Measurements from ENCODE around the gene FNDC8.

The FNDC8 gene

GRCh38 chr17:35119370-35120165, 1.8 kb upstream of the FNDC8 start, which contains the start of gene RAD51D:
Gene RAD51D (minus strand): TSS chr17:35119860. CDS start chr17:35119613, 247 bp downstream.
- H3K9me3 ChIP-seq: no peaks in the 10 kb centered on the region
- TF ChIP-seq Cebpa-rat (IDR thresholded peaks at IDR 0.05): no peak
- no peaks in the 10 kb centered on the region for H3K27me3 ChIP-seq
- H3K27ac ChIP-seq: peak within 1 kb of the TSS; percentile 89
- peaks cover 19% of the 10 kb centered on the region for H3K36me3 ChIP-seq
- peaks cover 25% of the 10 kb centered on the region for H3K4me1 ChIP-seq
- peak within 1 kb of the TSS; percentile 80 for H3K4me3 ChIP-seq
- peak within 1 kb of the TSS; percentile 96 for H3K4me2 ChIP-seq
- no peaks in the 10 kb centered on the region; the same call in 1 of the 2 replicates for H4K20me1 ChIP-seq
- peak within 1 kb of the TSS; percentile 86 for H3K9ac ChIP-seq

DNA sequence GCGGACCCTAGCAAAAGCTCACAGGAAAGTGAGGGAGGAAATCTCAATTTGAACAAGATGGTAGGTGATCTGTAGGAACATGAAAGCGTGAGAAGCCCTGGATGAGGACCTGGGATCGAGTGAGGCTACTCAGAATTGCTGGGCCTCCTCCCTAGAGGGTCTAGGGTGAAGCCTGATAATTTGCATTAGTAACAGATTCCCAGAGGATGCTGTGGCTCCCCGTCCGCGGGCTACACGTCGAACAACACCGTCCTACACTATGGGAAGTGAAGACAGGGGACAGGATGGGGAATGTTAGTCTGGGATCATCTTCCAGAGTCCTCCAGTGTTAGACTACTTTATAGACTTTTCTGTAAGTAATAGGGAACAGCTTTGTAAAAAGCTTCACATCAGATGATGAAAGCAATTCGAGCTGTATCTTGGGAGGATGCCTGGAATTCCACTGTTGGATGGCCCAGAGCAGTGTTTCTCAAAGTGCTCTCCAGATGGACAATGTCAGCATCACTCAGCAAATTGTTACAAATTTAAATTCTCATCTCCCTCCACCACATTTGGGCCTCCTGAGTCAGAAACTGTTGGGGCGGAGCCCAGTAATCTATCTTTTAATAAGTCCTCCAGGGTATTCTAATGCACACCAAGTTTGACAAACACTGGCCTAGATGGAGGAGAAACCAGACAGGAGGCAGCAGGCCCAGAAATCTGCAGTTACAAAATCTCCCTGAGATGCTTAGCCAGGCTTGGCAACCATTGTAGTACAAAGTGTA, 6.5 kb downstream of the FNDC8 start:
- H3K36me3 ChIP-seq: peaks cover 48% of the 10 kb centered on the region
- no peak for TF ChIP-seq Cebpa-rat (IDR thresholded peaks at IDR 0.05)
- no peaks in the 10 kb centered on the region for H3K9me3 ChIP-seq
- no peak overlapping the region for H3K4me2 ChIP-seq
- H3K4me1 ChIP-seq: no peaks in the 10 kb centered on the region
- H3K9ac ChIP-seq: no peak overlapping the region
- H3K27ac ChIP-seq: no peak overlapping the region
- H3K27me3 ChIP-seq: no peaks in the 10 kb centered on the region
- H3K4me3 ChIP-seq: no peak overlapping the region
- H4K20me1 ChIP-seq: 0 out of 2 replicates have a peak, but pooled peaks cover 9% of the 10 kb centered on the region

GRCh38 chr17:35129154-35129972, 7.9 kb downstream of the FNDC8 start:
- Histone ChIP-seq H3K36me3 (peaks cover 62% of the 10 kb centered on the region), H3K4me3 (no peak overlapping the region), H4K20me1 (0 out of 2 replicates have a peak, but pooled peaks cover 14% of the 10 kb centered on the region), H3K9ac (no peak overlapping the region), H3K27me3 (no peaks in the 10 kb centered on the region), H3K9me3 (no peaks in the 10 kb centered on the region), H3K4me1 (no peaks in the 10 kb centered on the region), H3K4me2 (no peak overlapping the region), H3K27ac (no peak overlapping the region)
- no peak for TF ChIP-seq Cebpa-rat (IDR thresholded peaks at IDR 0.05)

- Histone ChIP-seq H3K4me3 (no peak overlapping the region), H3K36me3 (peaks cover 68% of the 10 kb centered on the region), H3K9me3 (no peaks in the 10 kb centered on the region), H3K9ac (no peak overlapping the region), H3K27ac (no peak overlapping the region), H3K4me2 (no peak overlapping the region), H3K27me3 (no peaks in the 10 kb centered on the region), H3K4me1 (no peaks in the 10 kb centered on the region), H4K20me1 (0 out of 2 replicates have a peak, but pooled peaks cover 14% of the 10 kb centered on the region)
- no peak for TF ChIP-seq Cebpa-rat (IDR thresholded peaks at IDR 0.05)
Observed at GRCh38 chr17:35129973-35130351, 8.5 kb downstream of the FNDC8 start.

DNA sequence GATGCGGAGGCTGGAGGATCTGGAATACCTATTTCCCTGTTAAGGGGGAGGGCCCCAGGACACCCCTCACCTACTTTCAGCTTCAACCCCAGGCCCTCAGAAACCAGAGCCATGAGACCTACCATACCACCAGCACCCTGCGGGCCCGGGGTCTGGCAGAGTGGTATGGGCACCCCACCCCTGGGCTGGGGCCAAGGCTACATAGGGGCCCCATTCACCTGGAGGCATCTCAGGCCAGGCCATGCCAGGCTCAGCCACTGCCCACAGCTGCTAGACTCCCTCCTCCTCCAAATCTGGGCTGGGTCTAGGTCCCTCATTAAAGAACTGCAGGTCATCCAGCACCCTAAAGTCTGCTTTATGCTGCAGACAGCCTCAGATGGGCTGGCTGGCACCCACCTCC, 9.0 kb downstream of the FNDC8 start:
- 0 out of 2 replicates have a peak, but pooled peaks cover 14% of the 10 kb centered on the region for H4K20me1 ChIP-seq
- H3K27me3 ChIP-seq: no peaks in the 10 kb centered on the region
- H3K27ac ChIP-seq: no peak overlapping the region
- H3K4me3 ChIP-seq: no peak overlapping the region
- no peaks in the 10 kb centered on the region for H3K4me1 ChIP-seq
- no peak for TF ChIP-seq Cebpa-rat (IDR thresholded peaks at IDR 0.05)
- H3K9ac ChIP-seq: no peak overlapping the region
- H3K4me2 ChIP-seq: no peak overlapping the region
- no peaks in the 10 kb centered on the region for H3K9me3 ChIP-seq
- peaks cover 72% of the 10 kb centered on the region for H3K36me3 ChIP-seq

GRCh38 chr17:35132099-35132498, 10.7 kb downstream of the FNDC8 start:
- H3K36me3 ChIP-seq: peaks cover 89% of the 10 kb centered on the region

GRCh38 chr17:35132816-35133550, 11.6 kb downstream of the FNDC8 start:
- peaks cover 23% of the 10 kb centered on the region; the same call in 1 of the 2 replicates for H4K20me1 ChIP-seq
- H3K27me3 ChIP-seq: no peaks in the 10 kb centered on the region
- no peak overlapping the region for H3K9ac ChIP-seq
- peaks cover 97% of the 10 kb centered on the region for H3K36me3 ChIP-seq
- H3K27ac ChIP-seq: no peak overlapping the region
- no peaks in the 10 kb centered on the region for H3K9me3 ChIP-seq
- no peaks in the 10 kb centered on the region for H3K4me1 ChIP-seq
- no peak overlapping the region for H3K4me3 ChIP-seq
- H3K4me2 ChIP-seq: no peak overlapping the region
- no peak for TF ChIP-seq Cebpa-rat (IDR thresholded peaks at IDR 0.05)

More at GRCh38 chr17:35132099-35132498, 10.7 kb downstream of the FNDC8 start:
- Histone ChIP-seq H3K4me2 (no peak overlapping the region), H3K9me3 (no peaks in the 10 kb centered on the region), H3K27me3 (no peaks in the 10 kb centered on the region), H3K4me1 (no peaks in the 10 kb centered on the region), H4K20me1 (peaks cover 18% of the 10 kb centered on the region; the same call in 1 of the 2 replicates), H3K4me3 (no peak overlapping the region), H3K9ac (no peak overlapping the region), H3K27ac (no peak overlapping the region)
- no peak for TF ChIP-seq Cebpa-rat (IDR thresholded peaks at IDR 0.05)

DNA sequence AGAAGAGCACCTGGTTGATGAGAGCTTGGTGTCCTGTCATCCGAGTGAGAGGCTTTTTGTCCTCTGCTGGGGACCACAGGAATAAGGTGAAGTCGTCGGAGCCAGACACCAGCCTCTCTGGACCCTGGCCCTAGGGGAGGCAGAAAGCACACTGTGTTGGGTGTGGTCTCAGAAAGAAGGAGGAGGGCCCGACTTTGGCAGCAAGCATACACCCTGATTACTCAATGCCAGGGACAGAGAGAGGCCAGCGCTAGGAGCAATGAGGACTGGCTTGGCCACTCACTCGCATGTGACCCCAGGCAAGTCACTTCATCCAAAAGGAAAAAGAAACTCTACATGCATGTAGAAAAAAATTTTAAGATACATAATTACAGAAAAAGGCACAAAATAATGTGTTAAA, 13.9 kb downstream of the FNDC8 start:
- peaks cover 6% of the 10 kb centered on the region for H3K4me1 ChIP-seq
- no peak overlapping the region for H3K9ac ChIP-seq
- H3K36me3 ChIP-seq: peaks cover 99% of the 10 kb centered on the region
- H3K4me3 ChIP-seq: no peak overlapping the region
- H3K27me3 ChIP-seq: no peaks in the 10 kb centered on the region
- no peaks in the 10 kb centered on the region for H3K9me3 ChIP-seq
- H4K20me1 ChIP-seq: peaks cover 44% of the 10 kb centered on the region
- H3K27ac ChIP-seq: no peak overlapping the region
- H3K4me2 ChIP-seq: no peak overlapping the region
- no peak for TF ChIP-seq Cebpa-rat (IDR thresholded peaks at IDR 0.05)

DNA sequence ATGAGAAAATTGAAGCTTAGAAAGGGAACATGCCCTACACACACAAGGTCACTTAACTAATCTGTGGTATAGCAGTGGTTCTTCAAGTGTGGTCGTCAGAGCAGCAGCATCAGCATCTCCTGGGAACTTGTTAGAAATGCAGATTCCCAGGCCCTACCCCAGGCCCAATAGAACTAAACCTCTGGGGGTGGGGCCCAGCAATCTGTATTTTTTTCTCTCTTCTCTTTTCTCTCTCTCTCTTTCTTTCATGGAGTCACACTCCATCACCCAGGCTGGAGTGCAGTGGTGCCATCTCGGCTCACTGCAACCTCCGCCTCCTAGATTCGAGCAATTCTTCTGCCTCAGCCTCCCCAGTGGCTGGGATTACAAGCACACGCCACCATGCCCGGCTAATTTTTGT, 16.8 kb downstream of the FNDC8 start:
- TF ChIP-seq Cebpa-rat (IDR thresholded peaks at IDR 0.05): no peak
- peaks cover 71% of the 10 kb centered on the region for H3K36me3 ChIP-seq
- H3K9me3 ChIP-seq: no peaks in the 10 kb centered on the region
- H3K9ac ChIP-seq: no peak overlapping the region
- H3K4me3 ChIP-seq: no peak overlapping the region
- H3K4me2 ChIP-seq: no peak overlapping the region
- peaks cover 41% of the 10 kb centered on the region for H4K20me1 ChIP-seq
- H3K27me3 ChIP-seq: no peaks in the 10 kb centered on the region
- no peak overlapping the region for H3K27ac ChIP-seq
- peaks cover 16% of the 10 kb centered on the region for H3K4me1 ChIP-seq
